HepG2 (cell line): ENCODE data around the gene ATG2A. TPM values are rescaled to one million over a fixed set of nuclear protein-coding genes. Genes with fewer than 3 reads are reported as not detected.

Experiments used
- ARNT2 ChIP-seq: sonication (generic); formaldehyde crosslinking; IDR thresholded peaks from 2 replicates; pipeline ENCODE4 v1.8.0; 2022; ENCODE audit warnings: mild to moderate bottlenecking, low read depth, missing genetic modification reagents, moderate library complexity
- BCL6 ChIP-seq: IDR thresholded peaks from 2 replicates; pipeline ENCODE4 v1.6.1; 2016; ENCODE audit warnings: missing genetic modification reagents, missing compliant biosample characterization
- CBX5 ChIP-seq: sonication (generic); formaldehyde crosslinking; IDR thresholded peaks from 2 replicates; pipeline ENCODE4 v1.4.0; 2020; ENCODE audit warnings: missing genetic modification reagents, borderline replicate concordance
- CC2D1A ChIP-seq: sonication (generic); formaldehyde crosslinking; IDR thresholded peaks from 2 replicates; pipeline ENCODE4 v1.8.1; 2023; ENCODE audit warnings: mild to moderate bottlenecking, missing genetic modification reagents
- EZH2 ChIP-seq: conservative IDR thresholded peaks from 2 replicates; pipeline ENCODE4 v1.6.1; 2012; ENCODE audit warnings: mild to moderate bottlenecking, low read depth, low read length, moderate library complexity
- GATA4 ChIP-seq: sonication (generic); IDR thresholded peaks from 2 replicates; pipeline ENCODE4 v1.6.1; 2016; ENCODE audit warnings: antibody characterized with exemption, low read depth, borderline replicate concordance
- GTF2F1 ChIP-seq: fragments of 150-350 bp; IDR thresholded peaks from 2 replicates; pipeline ENCODE4 v1.6.1; 2014; ENCODE audit warnings: low read length
- HIVEP1 ChIP-seq: sonication (generic); formaldehyde crosslinking; IDR thresholded peaks from 2 replicates; pipeline ENCODE4 v1.4.0; 2020; ENCODE audit warnings: mild to moderate bottlenecking, missing genetic modification reagents
- KMT2A ChIP-seq: sonication (generic); formaldehyde crosslinking; IDR thresholded peaks from 2 replicates; pipeline ENCODE4 v1.4.0; 2020; ENCODE audit warnings: missing genetic modification reagents
- MAZ ChIP-seq, 2 experiments: sonication (generic) in 1 of 2; formaldehyde crosslinking in 1 of 2; IDR thresholded peaks; 2 replicates each; pipeline versions ENCODE4 v1.5.0 to v1.6.1; 2012 to 2020; ENCODE audit warnings: low read depth in 2 of 2, mild to moderate bottlenecking in 2 of 2, borderline replicate concordance in 1 of 2, improper control_type of control experiment in 1 of 2, low read length in 1 of 2, missing genetic modification reagents in 1 of 2, moderate library complexity in 1 of 2
- MBD4 ChIP-seq: IDR thresholded peaks from 2 replicates; pipeline ENCODE4 v1.6.1; 2012; ENCODE audit warnings: low read length, inconsistent platforms, borderline replicate concordance
- MEIS1 ChIP-seq: sonication (generic); formaldehyde crosslinking; IDR thresholded peaks from 2 replicates; pipeline ENCODE4 v1.9.0; 2021; ENCODE audit warnings: mild to moderate bottlenecking, missing genetic modification reagents, moderate library complexity, borderline replicate concordance
- PHB2 ChIP-seq: fragments of 450-650 bp; IDR thresholded peaks from 2 replicates; pipeline ENCODE4 v1.6.1; 2018; ENCODE audit not compliant: partially characterized antibody
- RARG ChIP-seq: sonication (generic); formaldehyde crosslinking; IDR thresholded peaks from 2 replicates; pipeline ENCODE4 v1.4.0; 2020; ENCODE audit warnings: low read depth, mild to moderate bottlenecking, missing genetic modification reagents
- RFX5 ChIP-seq: IDR thresholded peaks from 2 replicates; pipeline ENCODE4 v1.6.1; 2011; ENCODE audit warnings: low read depth, low read length, improper control_type of control experiment
- RFXANK ChIP-seq: IDR thresholded peaks from 2 replicates; pipeline ENCODE4 v1.6.1; 2016
- SAFB2 ChIP-seq: sonication (generic); formaldehyde crosslinking; IDR thresholded peaks from 2 replicates; pipeline ENCODE4 v1.5.1; 2020; ENCODE audit warnings: missing genetic modification reagents, low read depth, mild to moderate bottlenecking, borderline replicate concordance
- SOX6 ChIP-seq, 2 experiments: fragments of 450-650 bp in 1 of 2; sonication (generic) in 1 of 2; formaldehyde crosslinking in 1 of 2; IDR thresholded peaks; 2 replicates each; pipeline versions ENCODE4 v1.4.0 to v1.6.1; 2017 to 2020; ENCODE audit warnings: antibody characterized with exemption in 1 of 2, mild to moderate bottlenecking in 1 of 2, missing genetic modification reagents in 1 of 2
- ZMYM2 ChIP-seq: sonication (generic); formaldehyde crosslinking; IDR thresholded peaks from 2 replicates; pipeline ENCODE4 v1.8.0; 2022; ENCODE audit warnings: mild to moderate bottlenecking, missing genetic modification reagents
- ZNF282 ChIP-seq: fragments of 450-650 bp; IDR thresholded peaks from 2 replicates; pipeline ENCODE4 v1.6.1; 2018; ENCODE audit not compliant: partially characterized antibody
- ZNF619 ChIP-seq: sonication (generic); formaldehyde crosslinking; IDR thresholded peaks from 2 replicates; pipeline ENCODE4 v1.4.0; 2020; ENCODE audit warnings: mild to moderate bottlenecking, missing genetic modification reagents
- ZNF883 ChIP-seq: sonication (generic); formaldehyde crosslinking; IDR thresholded peaks from 2 replicates; pipeline ENCODE4 v1.5.1; 2020; ENCODE audit warnings: mild to moderate bottlenecking, missing genetic modification reagents; ENCODE audit errors: not compliant biosample characterization
- polyA plus RNA-seq, 8 experiments: library from polyadenylated mRNA; depleted of rRNA in 3 of 8; stranded (reverse) in 7 of 8; unstranded in 1 of 8; fragments of >200 nt; fragmentation: Illumina TruSeq in 4 of 8; extraction: Trizol in 4 of 8; gene quantifications; 2 replicates each; pipeline versions ENCODE4 v1.2.1 to v1.2.3, GENCODE V29; 2011 to 2016; ENCODE audit warnings: low read depth in 4 of 8, missing spikeins in 1 of 8, mixed read lengths in 1 of 8; ENCODE audit not compliant: insufficient read depth in 1 of 8
- total RNA-seq, 5 experiments: library from RNA; depleted of rRNA; stranded (reverse); fragments of >200 nt; fragmentation: Illumina TruSeq; extraction: Trizol; gene quantifications; 2 replicates each; pipeline ENCODE4 v1.2.3, GENCODE V29; 2016; ENCODE audit warnings: low read depth in 1 of 5
- TF ChIP-seq, protein P1 (sequence below): conservative IDR thresholded peaks from 2 replicates; pipeline ENCODE4 v1.6.1; 2018; ENCODE audit warnings: missing genetic modification reagents
- TF ChIP-seq, protein P2 (sequence below): sonication (generic); formaldehyde crosslinking; IDR thresholded peaks from 2 replicates; pipeline ENCODE4 v1.5.0; 2020; ENCODE audit warnings: missing genetic modification reagents
- TF ChIP-seq, protein P3 (sequence below): sonication (generic); formaldehyde crosslinking; IDR thresholded peaks from 2 replicates; pipeline ENCODE4 v1.8.1; 2023; ENCODE audit warnings: missing genetic modification reagents, inconsistent platforms, borderline replicate concordance
- TF ChIP-seq, protein P4 (sequence below): sonication (generic); formaldehyde crosslinking; IDR thresholded peaks from 2 replicates; pipeline ENCODE4 v1.4.0; 2020; ENCODE audit warnings: mild to moderate bottlenecking, low read depth, missing genetic modification reagents

The ATG2A gene
- total and polyA plus RNA-seq, 2 of the 13 experiments (the other 11 are each of a cell fraction or from before 2014, with no cell fraction given): 6.7 to 8.0 TPM

DNA sequence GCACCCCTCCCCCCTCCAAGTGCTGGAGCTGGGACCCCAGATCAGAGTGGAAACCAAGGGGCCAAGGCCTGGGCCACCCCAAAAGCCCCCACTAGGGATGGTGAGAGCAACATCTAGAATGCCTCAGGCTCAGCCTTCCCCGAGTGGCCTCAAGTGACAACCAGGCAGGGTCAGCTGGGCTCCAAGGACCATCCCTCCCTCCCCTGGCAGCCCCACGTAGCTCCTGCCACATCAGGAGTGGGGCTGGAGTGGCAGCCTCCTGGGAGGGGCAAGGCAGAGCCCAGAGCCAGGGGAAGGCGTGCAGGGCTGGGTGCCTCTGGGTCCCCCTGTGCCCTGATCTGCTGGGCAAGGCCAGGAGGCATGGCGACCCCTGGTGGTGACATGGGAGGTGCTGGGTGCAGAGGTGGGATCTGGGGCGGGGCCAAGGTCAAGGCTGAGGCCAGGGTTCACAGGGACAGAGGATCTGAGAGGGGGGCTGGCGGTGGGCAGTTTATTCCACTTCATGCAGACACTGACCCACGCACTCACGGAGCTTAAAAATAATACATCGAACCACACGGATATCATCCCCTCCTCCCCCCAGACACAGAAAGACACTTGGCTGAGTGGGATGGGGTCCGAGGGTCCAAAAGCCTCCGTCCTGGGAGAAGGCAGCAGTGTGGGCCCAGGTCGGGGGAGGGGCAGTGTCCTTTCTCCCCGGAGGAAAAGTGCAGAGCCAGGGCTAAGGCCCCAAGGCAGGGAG lies 22.8 kb downstream of the ATG2A start (continued):
- no peak for TF ChIP-seq RFXANK
- TF ChIP-seq, protein P1, sequence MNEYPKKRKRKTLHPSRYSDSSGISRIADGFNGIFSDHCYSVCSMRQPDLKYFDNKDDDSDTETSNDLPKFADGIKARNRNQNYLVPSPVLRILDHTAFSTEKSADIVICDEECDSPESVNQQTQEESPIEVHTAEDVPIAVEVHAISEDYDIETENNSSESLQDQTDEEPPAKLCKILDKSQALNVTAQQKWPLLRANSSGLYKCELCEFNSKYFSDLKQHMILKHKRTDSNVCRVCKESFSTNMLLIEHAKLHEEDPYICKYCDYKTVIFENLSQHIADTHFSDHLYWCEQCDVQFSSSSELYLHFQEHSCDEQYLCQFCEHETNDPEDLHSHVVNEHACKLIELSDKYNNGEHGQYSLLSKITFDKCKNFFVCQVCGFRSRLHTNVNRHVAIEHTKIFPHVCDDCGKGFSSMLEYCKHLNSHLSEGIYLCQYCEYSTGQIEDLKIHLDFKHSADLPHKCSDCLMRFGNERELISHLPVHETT (CRISPR knock-in tag): no peak
- TF ChIP-seq BCL6 (CRISPR knock-in tag): peak; percentile 76
- TF ChIP-seq ZMYM2 (CRISPR knock-in tag): peak; percentile 69; the same call in 1 of the 2 replicates
- TF ChIP-seq PHB2: no peak
- TF ChIP-seq SAFB2 (CRISPR knock-in tag): no peak
- no peak for TF ChIP-seq ZNF282
- TF ChIP-seq MAZ (IDR thresholded peaks at IDR 0.05; ENCODE audit: borderline replicate concordance, low read depth, low read length): peak; percentile 58; the same call in 1 of the 2 replicates
- peak; percentile 43; the same call in 1 of the 2 replicates for TF ChIP-seq MAZ (CRISPR knock-in tag; IDR thresholded peaks at IDR 0.05; ENCODE audit: low read depth)
- no peak for TF ChIP-seq RFX5
- no peak for TF ChIP-seq SOX6 (IDR thresholded peaks at IDR 0.05)
- TF ChIP-seq SOX6 (CRISPR knock-in tag; IDR thresholded peaks at IDR 0.05): peak; percentile 78
- peak; percentile 75; the same call in 1 of the 2 replicates for TF ChIP-seq CBX5 (CRISPR knock-in tag)
- peak; percentile 14 for TF ChIP-seq ZNF883 (CRISPR knock-in tag)
- TF ChIP-seq, protein P2, sequence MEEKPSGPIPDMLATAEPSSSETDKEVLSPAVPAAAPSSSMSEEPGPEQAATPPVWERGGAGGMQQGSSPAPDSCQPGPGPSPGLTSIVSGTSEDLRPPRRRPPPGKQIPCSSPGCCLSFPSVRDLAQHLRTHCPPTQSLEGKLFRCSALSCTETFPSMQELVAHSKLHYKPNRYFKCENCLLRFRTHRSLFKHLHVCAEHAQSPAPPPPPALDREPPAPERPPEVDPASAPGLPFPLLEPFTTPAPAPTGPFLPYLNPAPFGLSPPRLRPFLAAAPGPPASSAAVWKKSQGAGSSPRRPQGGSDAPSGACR: no peak
- TF ChIP-seq GTF2F1: no peak
- TF ChIP-seq EZH2: no peak
- TF ChIP-seq KMT2A (CRISPR knock-in tag): no peak; the same call in 1 of the 2 replicates
- TF ChIP-seq ZNF619 (CRISPR knock-in tag): no peak; the same call in 1 of the 2 replicates
- TF ChIP-seq, protein P3, sequence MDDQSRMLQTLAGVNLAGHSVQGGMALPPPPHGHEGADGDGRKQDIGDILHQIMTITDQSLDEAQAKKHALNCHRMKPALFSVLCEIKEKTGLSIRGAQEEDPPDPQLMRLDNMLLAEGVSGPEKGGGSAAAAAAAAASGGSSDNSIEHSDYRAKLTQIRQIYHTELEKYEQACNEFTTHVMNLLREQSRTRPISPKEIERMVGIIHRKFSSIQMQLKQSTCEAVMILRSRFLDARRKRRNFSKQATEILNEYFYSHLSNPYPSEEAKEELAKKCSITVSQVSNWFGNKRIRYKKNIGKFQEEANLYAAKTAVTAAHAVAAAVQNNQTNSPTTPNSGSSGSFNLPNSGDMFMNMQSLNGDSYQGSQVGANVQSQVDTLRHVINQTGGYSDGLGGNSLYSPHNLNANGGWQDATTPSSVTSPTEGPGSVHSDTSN (CRISPR knock-in tag): no peak
- TF ChIP-seq MEIS1 (CRISPR knock-in tag): no peak
- TF ChIP-seq ARNT2 (CRISPR knock-in tag): peak; percentile 75; the same call in 1 of the 2 replicates
- TF ChIP-seq, protein P4, sequence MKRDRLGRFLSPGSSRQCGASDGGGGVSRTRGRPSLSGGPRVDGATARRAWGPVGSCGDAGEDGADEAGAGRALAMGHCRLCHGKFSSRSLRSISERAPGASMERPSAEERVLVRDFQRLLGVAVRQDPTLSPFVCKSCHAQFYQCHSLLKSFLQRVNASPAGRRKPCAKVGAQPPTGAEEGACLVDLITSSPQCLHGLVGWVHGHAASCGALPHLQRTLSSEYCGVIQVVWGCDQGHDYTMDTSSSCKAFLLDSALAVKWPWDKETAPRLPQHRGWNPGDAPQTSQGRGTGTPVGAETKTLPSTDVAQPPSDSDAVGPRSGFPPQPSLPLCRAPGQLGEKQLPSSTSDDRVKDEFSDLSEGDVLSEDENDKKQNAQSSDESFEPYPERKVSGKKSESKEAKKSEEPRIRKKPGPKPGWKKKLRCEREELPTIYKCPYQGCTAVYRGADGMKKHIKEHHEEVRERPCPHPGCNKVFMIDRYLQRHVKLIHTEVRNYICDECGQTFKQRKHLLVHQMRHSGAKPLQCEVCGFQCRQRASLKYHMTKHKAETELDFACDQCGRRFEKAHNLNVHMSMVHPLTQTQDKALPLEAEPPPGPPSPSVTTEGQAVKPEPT (CRISPR knock-in tag): no peak
- TF ChIP-seq RARG (CRISPR knock-in tag): no peak
- TF ChIP-seq GATA4: no peak
- TF ChIP-seq MBD4: no peak
- no peak for TF ChIP-seq HIVEP1 (CRISPR knock-in tag)
- no peak for TF ChIP-seq CC2D1A
